HepG2 (cell line): ENCODE measurements around the gene CTDNEP1. TPM values are rescaled to one million over a fixed set of nuclear protein-coding genes. Genes with fewer than 3 reads are reported as not detected.

Source experiments
- ARID3A ChIP-seq: IDR thresholded peaks from 2 replicates; pipeline ENCODE4 v1.6.1; 2012; ENCODE audit warnings: low read depth, low read length, improper control_type of control experiment
- CC2D1A ChIP-seq: sonication (generic); formaldehyde crosslinking; IDR thresholded peaks from 2 replicates; pipeline ENCODE4 v1.8.1; 2023; ENCODE audit warnings: mild to moderate bottlenecking, missing genetic modification reagents
- DZIP1 ChIP-seq: sonication (generic); formaldehyde crosslinking; IDR thresholded peaks from 2 replicates; pipeline ENCODE4 v1.5.0; 2020; ENCODE audit warnings: mild to moderate bottlenecking, missing genetic modification reagents
- GLI4 ChIP-seq: sonication (generic); formaldehyde crosslinking; IDR thresholded peaks from 2 replicates; pipeline ENCODE4 v1.5.1; 2020; ENCODE audit warnings: missing genetic modification reagents, mild to moderate bottlenecking, moderate library complexity, borderline replicate concordance
- HMGA1 ChIP-seq: sonication (generic); formaldehyde crosslinking; conservative IDR thresholded peaks from 2 replicates; pipeline ENCODE4 v1.4.0; 2020; ENCODE audit warnings: missing genetic modification reagents
- MED8 ChIP-seq: sonication (generic); formaldehyde crosslinking; IDR thresholded peaks from 2 replicates; pipeline ENCODE4 v1.8.1; 2023; ENCODE audit warnings: mild to moderate bottlenecking, missing genetic modification reagents; ENCODE audit not compliant: insufficient replicate concordance
- NR2C2 ChIP-seq: sonication (generic); formaldehyde crosslinking; IDR thresholded peaks from 2 replicates; pipeline ENCODE4 v1.4.0; 2020; ENCODE audit warnings: missing genetic modification reagents, mild to moderate bottlenecking, moderate library complexity, borderline replicate concordance
- RBM22 ChIP-seq: fragments of 200-400 bp; formaldehyde crosslinking; optimal IDR thresholded peaks from 2 replicates; pipeline ENCODE3; 2017; ENCODE audit warnings: mild to moderate bottlenecking, low read length, moderate library complexity
- RERE ChIP-seq: IDR thresholded peaks from 2 replicates; pipeline ENCODE4 v1.6.1; 2016; ENCODE audit warnings: low read depth, missing genetic modification reagents, missing compliant biosample characterization
- SKI ChIP-seq: fragments of 450-650 bp; IDR thresholded peaks from one replicate; pipeline ENCODE4 v1.6.1; 2018; ENCODE audit warnings: mild to moderate bottlenecking; ENCODE audit not compliant: partially characterized antibody
- SMC3 ChIP-seq: IDR thresholded peaks from 2 replicates; pipeline ENCODE4 v1.6.1; 2011; ENCODE audit warnings: low read length, improper control_type of control experiment
- THAP11 ChIP-seq: IDR thresholded peaks from 2 replicates; pipeline ENCODE4 v1.6.1; 2016; ENCODE audit warnings: missing biosample characterization, missing genetic modification reagents
- ZBTB7A ChIP-seq: sonication (generic); formaldehyde crosslinking; IDR thresholded peaks from 2 replicates; pipeline ENCODE4 v1.8.0; 2022; ENCODE audit warnings: mild to moderate bottlenecking, missing genetic modification reagents
- ZMYM3 ChIP-seq: sonication (generic); formaldehyde crosslinking; IDR thresholded peaks from 2 replicates; pipeline ENCODE4 v1.5.1; 2020; ENCODE audit warnings: mild to moderate bottlenecking, missing genetic modification reagents
- ZNF800 ChIP-seq: sonication (generic); formaldehyde crosslinking; IDR thresholded peaks from 2 replicates; pipeline ENCODE4 v1.4.0; 2020; ENCODE audit warnings: missing genetic modification reagents
- polyA plus RNA-seq, 8 experiments: library from polyadenylated mRNA; depleted of rRNA in 3 of 8; stranded (reverse) in 7 of 8; unstranded in 1 of 8; fragments of >200 nt; fragmentation: Illumina TruSeq in 4 of 8; extraction: Trizol in 4 of 8; gene quantifications; 2 replicates each; pipeline versions ENCODE4 v1.2.1 to v1.2.3, GENCODE V29; 2011 to 2016; ENCODE audit warnings: low read depth in 4 of 8, missing spikeins in 1 of 8, mixed read lengths in 1 of 8; ENCODE audit not compliant: insufficient read depth in 1 of 8
- total RNA-seq, 5 experiments: library from RNA; depleted of rRNA; stranded (reverse); fragments of >200 nt; fragmentation: Illumina TruSeq; extraction: Trizol; gene quantifications; 2 replicates each; pipeline ENCODE4 v1.2.3, GENCODE V29; 2016; ENCODE audit warnings: low read depth in 1 of 5

The CTDNEP1 gene
- total and polyA plus RNA-seq, 2 of the 13 experiments (the other 11 are each of a cell fraction or from before 2014, with no cell fraction given): 19.8 to 118 TPM

- TF ChIP-seq ZMYM3 (CRISPR knock-in tag) (peak; percentile 74), SMC3 (peak; percentile 10; the same call in 1 of the 2 replicates), MED8 (CRISPR knock-in tag) (peak; percentile 61), GLI4 (CRISPR knock-in tag) (0 out of 2 replicates have a peak, but pooled peaks have one; percentile 3), DZIP1 (CRISPR knock-in tag) (peak; percentile 90), CC2D1A (CRISPR knock-in tag) (no peak), ZBTB7A (CRISPR knock-in tag) (peak; percentile 68; the same call in 1 of the 2 replicates), RERE (CRISPR knock-in tag) (peak; percentile 69; the same call in 1 of the 2 replicates), NR2C2 (CRISPR knock-in tag) (peak; percentile 90), ZNF800 (CRISPR knock-in tag) (0 out of 2 replicates have a peak, but pooled peaks have one; percentile 29), SKI (peak; percentile 39), RBM22 (peak; percentile 49), HMGA1 (CRISPR knock-in tag) (no peak), THAP11 (CRISPR knock-in tag) (peak; percentile 84), ARID3A (peak; percentile 16; the same call in 1 of the 2 replicates)
Observed at GRCh38 chr17:7252176-7253043, 876 bp upstream of the CTDNEP1 start, which contains the start of gene ELP5 (continued).
